ENCODE measurements around the gene GBF1.

DNA sequence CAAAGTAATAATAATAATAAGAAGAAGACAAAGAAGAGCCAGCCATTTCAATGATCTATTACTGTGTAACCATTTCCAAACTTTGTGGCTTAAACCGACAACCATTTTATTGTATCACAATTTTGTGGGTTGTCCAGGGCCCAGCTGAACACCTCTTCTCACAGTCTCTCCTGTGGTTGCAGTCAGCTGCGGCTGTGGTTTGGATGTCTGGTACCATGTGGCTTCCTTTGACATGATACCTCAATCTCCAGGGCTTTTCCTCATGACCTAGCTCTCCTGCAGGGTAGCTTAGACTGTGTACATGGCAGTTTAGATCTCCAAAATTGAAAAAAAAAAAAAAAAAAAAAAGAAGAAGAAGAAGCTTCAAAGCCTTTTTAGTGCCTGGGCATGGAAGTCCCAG lies 77.6 kb downstream of the GBF1 start:
- TF ChIP-seq POLR2AphosphoS5 (IDR thresholded peaks at IDR 0.05; ENCODE audit: borderline replicate concordance, low read depth, low read length) (no peak), EZH2 (IDR thresholded peaks at IDR 0.05) (no peak)
